ENCODE results near the gene TRPM6.

Gene TRPM6

DNA sequence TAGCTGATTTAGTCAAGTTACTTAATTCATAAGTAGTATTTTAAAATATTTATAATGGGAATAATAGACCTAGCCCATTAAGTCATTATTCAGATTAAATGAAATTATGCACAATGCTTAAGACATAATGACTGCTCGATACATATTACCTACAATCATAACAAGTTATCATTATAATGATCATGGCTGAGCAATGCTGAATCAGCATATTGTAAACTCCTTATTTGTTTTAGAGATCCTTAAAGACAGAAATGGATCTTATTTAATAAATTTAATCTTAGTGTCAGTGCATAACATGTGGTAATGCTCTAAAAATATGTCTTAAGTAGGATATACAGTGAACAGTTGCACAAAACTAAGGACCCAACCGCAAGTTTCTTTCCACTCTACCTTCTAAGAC is 169.0 kb downstream of the TRPM6 start:
- no peak for DNase-seq

DNA sequence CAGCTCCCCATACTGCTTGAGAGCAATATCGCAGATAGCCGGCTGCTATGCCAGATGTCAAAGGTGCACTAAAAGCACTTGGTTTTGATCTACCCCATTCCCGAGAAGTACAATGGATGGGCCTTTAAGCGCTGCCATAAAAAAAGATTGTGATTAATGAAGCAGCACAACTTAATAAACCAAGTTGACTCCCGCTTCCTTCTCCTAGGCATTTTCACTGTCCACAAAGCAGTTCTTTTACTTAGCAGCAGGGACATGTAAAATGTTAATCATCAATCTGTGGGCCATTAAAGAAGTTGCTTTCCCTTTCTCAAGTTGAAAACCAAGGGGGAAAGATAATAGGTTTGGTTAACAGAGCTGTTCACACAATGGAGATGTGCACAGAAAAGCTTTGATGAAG is 176.4 kb downstream of the TRPM6 start:
- no peak for DNase-seq

DNA sequence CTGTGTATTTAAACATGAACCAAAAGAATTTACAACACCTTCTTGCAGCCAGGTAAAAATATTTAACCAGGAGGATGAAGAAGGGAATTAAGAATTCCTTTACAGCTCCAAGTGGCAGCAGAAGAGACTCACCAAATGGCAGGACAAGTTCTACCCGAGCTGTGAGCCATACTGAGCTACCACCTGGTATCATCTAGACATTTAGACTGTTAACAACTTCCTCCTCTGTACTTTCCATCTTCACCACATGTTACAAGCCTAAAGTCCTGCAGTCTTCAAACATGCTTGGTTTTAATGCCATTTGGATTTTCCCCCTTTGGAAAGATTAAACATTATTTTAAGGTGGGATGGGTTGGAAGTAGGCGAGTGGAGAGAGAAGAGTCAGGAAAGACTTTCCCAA is 190.2 kb downstream of the TRPM6 start:
- no peak for DNase-seq

DNA sequence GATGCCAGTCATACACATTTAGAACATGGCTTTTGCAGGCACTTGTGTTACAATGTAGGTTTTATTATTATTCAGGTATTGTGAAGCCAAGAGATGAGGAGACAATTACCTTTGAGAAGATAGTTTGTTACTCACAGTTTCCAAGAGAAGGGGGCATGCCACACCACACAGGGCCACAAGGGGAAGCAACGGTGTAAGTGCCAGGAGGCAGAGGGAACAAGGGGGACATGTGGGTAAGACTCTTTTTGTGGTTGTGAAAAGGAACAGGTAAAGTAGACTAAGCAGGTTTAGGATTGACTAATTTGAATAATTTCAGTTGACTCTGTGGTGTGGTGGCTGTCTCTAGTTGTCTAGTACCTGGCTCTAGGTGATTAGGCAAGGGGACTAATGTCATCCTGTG is 191.2 kb downstream of the TRPM6 start:
- no peak for DNase-seq

DNA sequence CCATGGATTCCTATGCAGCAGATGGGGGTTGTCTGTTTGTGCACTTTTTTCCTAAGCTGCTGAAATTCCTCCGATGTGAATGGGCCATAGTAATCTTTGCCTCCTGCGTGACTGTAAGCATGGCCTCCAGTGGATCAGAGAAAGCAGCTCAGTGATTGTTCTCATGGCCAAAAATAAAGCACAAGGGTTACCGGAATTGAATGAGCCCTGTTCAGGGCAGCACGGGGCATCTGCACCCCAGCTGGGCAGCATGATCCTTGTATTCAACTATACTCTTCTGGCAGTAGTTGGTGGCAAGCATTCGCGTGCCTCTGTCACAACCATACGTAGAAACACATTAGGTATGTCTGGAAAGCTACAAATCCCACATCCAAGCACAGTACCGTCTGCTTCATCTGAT is 196.7 kb downstream of the TRPM6 start:
- no peak for DNase-seq

DNA sequence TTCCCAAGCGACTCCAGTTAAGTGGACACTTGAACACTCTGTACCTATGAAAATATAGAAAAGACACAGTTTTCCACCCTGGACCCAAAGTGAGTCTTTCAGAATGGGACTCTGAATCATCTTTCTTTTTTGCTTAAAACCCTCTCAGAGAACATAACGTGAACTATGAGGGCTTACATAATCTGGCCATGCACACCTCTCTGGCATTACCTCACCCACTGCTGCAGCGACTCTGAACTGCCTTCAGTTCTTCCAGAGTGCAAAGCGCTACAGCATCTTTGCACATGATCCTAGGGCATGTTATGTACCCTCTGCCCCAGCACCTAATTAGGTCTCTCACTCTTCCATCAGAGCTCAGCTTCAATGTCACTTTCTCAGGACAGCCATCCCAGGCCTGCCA is 204.4 kb downstream of the TRPM6 start:
- no peak for DNase-seq

DNA sequence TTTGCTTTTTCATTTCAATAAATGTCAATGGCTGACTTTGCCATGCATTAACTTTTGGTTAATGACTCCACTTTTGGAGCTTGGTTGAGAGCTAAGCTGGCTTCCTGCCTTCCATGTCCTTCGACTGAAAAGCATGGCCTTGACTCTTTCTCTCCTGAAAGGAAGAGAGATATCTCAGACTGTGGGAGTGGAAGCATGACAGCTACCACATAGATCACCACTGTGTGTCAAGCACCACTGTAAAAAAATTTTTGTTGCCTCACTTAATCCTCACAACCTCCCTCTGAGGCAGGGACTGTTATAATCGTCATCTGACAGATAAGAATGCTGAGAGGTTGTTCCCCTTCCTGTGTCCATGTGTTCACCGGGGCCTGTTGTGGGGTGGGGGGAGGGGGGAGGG is 205.8 kb downstream of the TRPM6 start:
- DNase-seq, result no peak

DNA sequence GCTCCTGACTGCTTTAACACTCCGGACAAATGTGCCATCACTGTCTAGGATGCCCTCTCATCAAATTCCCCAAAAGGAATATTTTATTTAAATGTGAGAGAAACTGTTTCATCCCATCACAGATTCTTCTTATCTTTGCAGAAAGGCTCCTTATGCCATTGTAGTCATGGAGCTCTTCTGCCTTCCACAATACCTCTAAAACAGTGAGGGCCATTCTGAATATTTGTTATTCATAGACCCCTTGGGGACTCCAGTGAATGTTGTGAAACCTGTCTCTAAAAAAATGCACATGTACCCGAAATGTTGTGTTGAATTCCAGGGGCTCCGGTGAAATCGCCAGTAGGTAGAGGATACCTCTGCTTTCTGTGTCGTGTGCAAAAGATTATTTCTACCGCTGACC is 213.6 kb downstream of the TRPM6 start:
- DNase-seq, result no peak

Data from inflammatory macrophage treated with lipopolysaccharide for 1 hour (primary cell).